ENCODE measurements around the gene TMEM42. TPM values are rescaled to one million over a fixed set of nuclear protein-coding genes. Genes with fewer than 3 reads are reported as not detected.

The TMEM42 gene
- total and polyA plus RNA-seq, 4 donors: 12.0 to 24.6 (median 13.5) TPM

DNA sequence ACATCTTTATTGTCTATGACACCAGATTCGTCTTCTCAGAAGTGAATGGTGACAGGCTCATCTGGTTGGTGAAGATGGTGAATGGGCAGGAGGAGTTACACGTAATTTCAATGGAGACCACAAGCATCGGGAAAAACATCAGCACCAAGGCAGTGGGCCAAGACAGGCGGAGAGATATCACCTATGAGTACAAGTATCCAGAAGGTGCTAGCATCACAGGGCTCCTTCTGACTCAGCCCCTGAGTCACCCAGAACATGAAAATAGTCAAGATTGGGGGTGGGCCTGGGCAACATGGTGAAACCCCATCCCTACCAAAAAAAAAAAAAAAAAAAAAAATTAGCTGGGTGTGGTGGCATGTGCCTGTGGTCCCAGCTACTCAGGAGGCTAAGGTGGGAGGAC is 45.3 kb downstream of the TMEM42 start:
- no peak for DNase-seq
- WGBS, 2 donors: 82 to 96% methylated on average over 4 of the region's 4 CpGs

GRCh38 chr3:44907612-44908011 is 45.9 kb downstream of the TMEM42 start:
- Histone ChIP-seq H3K27ac (ENCODE audit: low read depth in 1 of 2, low read length in 1 of 2) (no peak overlapping the region), H3K27me3 (ENCODE audit: control insufficient read depth in 3 of 3, insufficient read depth in 3 of 3, low read length in 2 of 3) (no peaks in the 10 kb centered on the region), H3K9ac (ENCODE audit: insufficient read depth in 1 of 2, low read length in 2 of 2) (no peak overlapping the region), H3K36me3 (ENCODE audit: control insufficient read depth in 4 of 4, insufficient read depth in 4 of 4, low read length in 4 of 4) (no peaks in the 10 kb centered on the region), H3K4me1 (ENCODE audit: control insufficient read depth in 5 of 5, insufficient read depth in 5 of 5, low read length in 5 of 5) (no peaks in the 10 kb centered on the region), H3K4me3 (no peak overlapping the region), H3K9me3 (ENCODE audit: control insufficient read depth in 4 of 4, insufficient read depth in 3 of 4, low read length in 3 of 4) (peaks cover 0 to 3% (median under 1%) of the 10 kb centered on the region in 4 donors)
- DNase-seq: no peak
- WGBS, 2 donors: 69 to 73% methylated on average over 4 of the region's 4 CpGs
- TF ChIP-seq, protein P1, sequence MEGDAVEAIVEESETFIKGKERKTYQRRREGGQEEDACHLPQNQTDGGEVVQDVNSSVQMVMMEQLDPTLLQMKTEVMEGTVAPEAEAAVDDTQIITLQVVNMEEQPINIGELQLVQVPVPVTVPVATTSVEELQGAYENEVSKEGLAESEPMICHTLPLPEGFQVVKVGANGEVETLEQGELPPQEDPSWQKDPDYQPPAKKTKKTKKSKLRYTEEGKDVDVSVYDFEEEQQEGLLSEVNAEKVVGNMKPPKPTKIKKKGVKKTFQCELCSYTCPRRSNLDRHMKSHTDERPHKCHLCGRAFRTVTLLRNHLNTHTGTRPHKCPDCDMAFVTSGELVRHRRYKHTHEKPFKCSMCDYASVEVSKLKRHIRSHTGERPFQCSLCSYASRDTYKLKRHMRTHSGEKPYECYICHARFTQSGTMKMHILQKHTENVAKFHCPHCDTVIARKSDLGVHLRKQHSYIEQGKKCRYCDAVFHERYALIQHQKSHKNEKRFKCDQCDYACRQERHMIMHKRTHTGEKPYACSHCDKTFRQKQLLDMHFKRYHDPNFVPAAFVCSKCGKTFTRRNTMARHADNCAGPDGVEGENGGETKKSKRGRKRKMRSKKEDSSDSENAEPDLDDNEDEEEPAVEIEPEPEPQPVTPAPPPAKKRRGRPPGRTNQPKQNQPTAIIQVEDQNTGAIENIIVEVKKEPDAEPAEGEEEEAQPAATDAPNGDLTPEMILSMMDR (IDR thresholded peaks at IDR 0.05; ENCODE audit: control extremely low read depth, extremely low read depth): no peak
- ATAC-seq (ENCODE audit: insufficient read depth, low FRiP score): no peak

More for the DNA sequence above, 45.3 kb downstream of the TMEM42 start:
- peaks cover 0 to 3% (median under 1%) of the 10 kb centered on the region in 4 donors for H3K9me3 ChIP-seq (ENCODE audit: control insufficient read depth in 4 of 4, insufficient read depth in 3 of 4, low read length in 3 of 4)
- H3K4me1 ChIP-seq (ENCODE audit: control insufficient read depth in 5 of 5, insufficient read depth in 5 of 5, low read length in 5 of 5): no peaks in the 10 kb centered on the region
- H3K27me3 ChIP-seq (ENCODE audit: control insufficient read depth in 3 of 3, insufficient read depth in 3 of 3, low read length in 2 of 3): no peaks in the 10 kb centered on the region
- TF ChIP-seq, protein P1 (IDR thresholded peaks at IDR 0.05; ENCODE audit: control extremely low read depth, extremely low read depth): no peak
- H3K4me3 ChIP-seq: no peak overlapping the region
- H3K9ac ChIP-seq (ENCODE audit: insufficient read depth in 1 of 2, low read length in 2 of 2): no peak overlapping the region
- no peak overlapping the region for H3K27ac ChIP-seq (ENCODE audit: low read depth in 1 of 2, low read length in 1 of 2)
- H3K36me3 ChIP-seq (ENCODE audit: control insufficient read depth in 4 of 4, insufficient read depth in 4 of 4, low read length in 4 of 4): no peaks in the 10 kb centered on the region
- no peak for ATAC-seq (ENCODE audit: insufficient read depth, low FRiP score)

- TF ChIP-seq, protein P1 (IDR thresholded peaks at IDR 0.05; ENCODE audit: control extremely low read depth, extremely low read depth): no peak
- H3K4me1 ChIP-seq (ENCODE audit: control insufficient read depth in 5 of 5, insufficient read depth in 5 of 5, low read length in 5 of 5): no peaks in the 10 kb centered on the region
- no peaks in the 10 kb centered on the region for H3K27me3 ChIP-seq (ENCODE audit: control insufficient read depth in 3 of 3, insufficient read depth in 3 of 3, low read length in 2 of 3)
- H3K27ac ChIP-seq (ENCODE audit: low read depth in 1 of 2, low read length in 1 of 2): no peak overlapping the region
- H3K9me3 ChIP-seq (ENCODE audit: control insufficient read depth in 4 of 4, insufficient read depth in 3 of 4, low read length in 3 of 4): peaks cover 0 to 3% (median under 1%) of the 10 kb centered on the region in 4 donors
- DNase-seq (no peak), ATAC-seq (ENCODE audit: insufficient read depth, low FRiP score) (no peak)
- H3K9ac ChIP-seq (ENCODE audit: insufficient read depth in 1 of 2, low read length in 2 of 2): no peak overlapping the region
- no peaks in the 10 kb centered on the region for H3K36me3 ChIP-seq (ENCODE audit: control insufficient read depth in 4 of 4, insufficient read depth in 4 of 4, low read length in 4 of 4)
- WGBS, 2 donors: 15 to 17% methylated on average over 2 of the region's 2 CpGs
- H3K4me3 ChIP-seq: no peak overlapping the region
Measured at GRCh38 chr3:44909063-44909462, 47.4 kb downstream of the TMEM42 start.

DNA sequence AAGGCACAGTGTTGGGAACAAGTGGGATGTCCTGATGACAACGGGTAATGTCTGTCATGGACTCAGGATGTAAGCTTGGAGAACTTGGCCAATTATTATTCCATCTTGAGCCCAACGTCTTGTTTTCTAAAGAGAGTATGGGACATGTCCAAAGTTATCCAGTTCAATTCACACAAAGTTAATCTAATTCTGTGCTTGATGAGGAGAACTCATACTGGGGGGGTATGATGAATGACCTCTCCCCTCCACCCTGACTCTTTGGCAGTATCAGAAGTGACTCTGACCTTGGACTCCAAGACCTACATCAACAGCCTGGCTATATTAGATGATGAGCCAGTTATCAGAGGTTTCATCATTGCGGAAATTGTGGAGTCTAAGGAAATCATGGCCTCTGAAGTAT is 49.0 kb downstream of the TMEM42 start:
- DNase-seq: no peak
- H3K27me3 ChIP-seq (ENCODE audit: control insufficient read depth in 3 of 3, insufficient read depth in 3 of 3, low read length in 2 of 3): no peaks in the 10 kb centered on the region
- H3K36me3 ChIP-seq (ENCODE audit: control insufficient read depth in 4 of 4, insufficient read depth in 4 of 4, low read length in 4 of 4): no peaks in the 10 kb centered on the region
- peaks cover 0 to 3% (median under 1%) of the 10 kb centered on the region in 4 donors for H3K9me3 ChIP-seq (ENCODE audit: control insufficient read depth in 4 of 4, insufficient read depth in 3 of 4, low read length in 3 of 4)
- no peak overlapping the region for H3K9ac ChIP-seq (ENCODE audit: insufficient read depth in 1 of 2, low read length in 2 of 2)
- no peak overlapping the region for H3K27ac ChIP-seq (ENCODE audit: low read depth in 1 of 2, low read length in 1 of 2)
- H3K4me3 ChIP-seq: no peak overlapping the region
- ATAC-seq (ENCODE audit: insufficient read depth, low FRiP score): no peak
- H3K4me1 ChIP-seq (ENCODE audit: control insufficient read depth in 5 of 5, insufficient read depth in 5 of 5, low read length in 5 of 5): peaks cover 0 to 3% (median 0%) of the 10 kb centered on the region in 5 donors
- TF ChIP-seq, protein P1 (IDR thresholded peaks at IDR 0.05; ENCODE audit: control extremely low read depth, extremely low read depth): no peak
- 92 to 95% methylated on average over 3 of the region's 3 CpGs for WGBS, 2 donors
